Measurements from ENCODE around the gene FDPS.

- TF ChIP-seq POLR2A (IDR thresholded peaks at IDR 0.05; ENCODE audit: low read depth, low read length) (peak; percentile 85), CTCF (IDR thresholded peaks at IDR 0.05; ENCODE audit: extremely low read depth in 1 of 2, insufficient read depth in 1 of 2, low read depth in 1 of 2, low read length in 2 of 2) (no peak), EZH2 (IDR thresholded peaks at IDR 0.05; ENCODE audit: borderline replicate concordance, low read depth, low read length, severe bottlenecking) (no peak), POLR2AphosphoS5 (IDR thresholded peaks at IDR 0.05; ENCODE audit: insufficient read depth, low read depth, low read length) (peak; percentile 80), MAX (IDR thresholded peaks at IDR 0.05; ENCODE audit: insufficient read depth, insufficient read length) (no peak)
These were observed 12.3 kb downstream of the FDPS start, which contains the start of gene RUSC1 for GRCh38 chr1:155320661-155321617.

All from endothelial cell of umbilical vein (primary cell).